Stimulated activated CD8-positive, alpha-beta memory T cell treated with anti-CD3 and anti-CD28 coated beads, Interleukin-7, amount 100 ng/mL, for 4 hours (primary cell): ENCODE data around the gene VSIG10L.

Experiments
- DNase-seq, 2 donors: peaks; one replicate each; pipeline ENCODE4 v3.0.0-alpha.2; 2020; ENCODE audit warnings: low read depth in 2 of 2

VSIG10L gene

DNA sequence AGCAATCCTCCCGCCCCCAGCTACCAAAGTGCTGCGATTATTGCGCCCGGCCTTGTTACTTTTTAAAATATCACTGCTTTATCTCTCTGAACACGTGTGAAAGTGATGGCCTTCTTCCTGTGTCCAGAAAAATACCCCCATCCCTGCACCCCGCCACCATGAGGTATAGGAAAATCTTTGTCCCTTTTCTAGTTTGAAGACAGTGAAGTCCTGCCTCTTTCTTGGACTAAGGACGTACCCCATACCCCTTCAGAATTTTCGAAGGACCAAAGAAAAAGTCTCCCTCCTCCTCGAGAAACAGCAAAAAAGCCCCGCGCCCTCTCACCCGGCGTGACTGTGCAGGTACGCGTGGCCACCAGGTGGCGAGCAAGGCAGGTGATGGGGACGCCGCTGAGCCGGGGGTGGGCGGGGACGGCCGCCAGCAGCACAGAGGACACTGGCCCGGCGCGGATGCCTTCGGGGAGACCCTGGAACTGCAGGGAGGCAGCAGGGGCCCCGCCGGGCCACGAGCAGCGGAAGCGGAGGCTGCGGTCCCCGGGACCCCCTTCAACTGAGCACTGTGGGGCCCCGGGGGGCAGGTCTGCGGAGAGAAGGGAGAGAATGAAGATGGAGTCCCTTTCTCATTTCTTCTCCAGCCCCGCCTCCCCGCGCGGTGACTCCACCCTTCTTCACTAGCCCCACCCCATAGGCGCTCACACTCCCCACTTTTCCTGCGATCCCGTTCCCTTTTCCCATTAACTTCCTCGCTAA is 3.2 kb downstream of the VSIG10L start:
- peak; percentile 69 to 80 for DNase-seq

DNA sequence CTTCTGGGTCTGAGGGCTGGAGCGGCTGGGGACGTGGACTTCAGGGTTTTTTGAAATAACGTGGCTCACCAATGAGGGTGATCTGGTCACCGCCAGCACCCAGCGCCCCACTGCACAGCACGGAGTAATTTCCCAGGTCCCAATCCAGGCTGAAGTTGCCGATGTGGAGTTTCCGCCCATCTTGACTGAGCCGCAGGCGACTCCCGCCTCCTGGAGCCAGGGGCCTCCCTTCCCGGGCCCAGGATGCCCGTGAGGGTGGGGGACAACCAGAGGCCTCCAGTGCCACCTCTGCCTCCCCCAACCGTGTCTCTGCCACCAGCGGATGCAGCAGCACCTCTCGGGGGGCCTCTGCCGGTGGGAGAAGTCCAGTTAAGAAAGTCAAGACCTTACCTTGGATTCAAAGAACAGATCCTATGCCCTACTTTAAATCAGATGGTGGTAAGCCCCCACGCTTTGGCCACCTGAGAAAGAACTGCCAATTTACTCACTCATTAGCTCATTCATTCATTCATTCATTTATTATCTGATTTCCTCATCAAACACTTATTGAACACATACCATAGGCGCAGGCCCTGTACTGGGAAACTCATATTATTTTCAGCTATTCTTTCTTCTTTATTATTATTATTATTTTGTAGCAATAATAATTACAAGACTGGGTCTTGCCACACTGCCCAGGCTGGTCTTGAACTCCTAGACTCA is 3.9 kb downstream of the VSIG10L start:
- DNase-seq, result no peak

DNA sequence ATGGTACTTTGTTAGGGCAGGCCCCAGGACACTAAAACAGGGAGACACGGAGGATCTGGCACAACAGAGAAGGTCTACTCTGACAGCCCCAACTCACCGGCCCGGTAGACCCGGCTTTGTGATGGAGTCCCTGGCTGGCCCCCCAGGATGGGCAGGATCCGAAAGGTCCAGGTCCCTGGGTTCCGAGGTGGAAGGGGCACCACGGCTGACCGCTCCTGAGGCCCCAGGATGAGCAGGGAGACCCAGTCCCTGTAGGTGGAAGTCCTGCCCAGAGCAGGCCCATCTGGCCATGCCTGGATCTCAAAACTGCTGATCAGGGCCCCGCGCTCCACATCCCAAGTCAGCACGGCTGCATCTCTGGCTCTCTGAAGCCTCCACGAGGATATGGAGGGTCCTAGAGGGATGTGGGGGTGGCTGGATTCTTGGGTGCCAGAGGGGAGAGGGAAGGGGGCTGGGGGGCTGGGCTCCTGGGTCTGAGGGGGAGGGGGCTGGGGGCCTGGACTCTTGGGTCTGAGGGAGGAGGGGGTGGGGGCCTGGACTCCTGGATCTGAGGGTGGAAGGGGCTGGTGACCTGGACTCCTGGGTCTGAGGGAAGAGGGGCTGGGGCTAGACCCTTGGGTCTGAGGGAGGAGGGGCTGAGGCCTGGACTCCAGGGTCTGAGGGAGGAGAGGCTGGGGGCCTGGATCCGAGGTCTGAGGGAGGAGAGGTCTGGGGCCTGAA is 4.6 kb downstream of the VSIG10L start:
- no peak for DNase-seq

DNA sequence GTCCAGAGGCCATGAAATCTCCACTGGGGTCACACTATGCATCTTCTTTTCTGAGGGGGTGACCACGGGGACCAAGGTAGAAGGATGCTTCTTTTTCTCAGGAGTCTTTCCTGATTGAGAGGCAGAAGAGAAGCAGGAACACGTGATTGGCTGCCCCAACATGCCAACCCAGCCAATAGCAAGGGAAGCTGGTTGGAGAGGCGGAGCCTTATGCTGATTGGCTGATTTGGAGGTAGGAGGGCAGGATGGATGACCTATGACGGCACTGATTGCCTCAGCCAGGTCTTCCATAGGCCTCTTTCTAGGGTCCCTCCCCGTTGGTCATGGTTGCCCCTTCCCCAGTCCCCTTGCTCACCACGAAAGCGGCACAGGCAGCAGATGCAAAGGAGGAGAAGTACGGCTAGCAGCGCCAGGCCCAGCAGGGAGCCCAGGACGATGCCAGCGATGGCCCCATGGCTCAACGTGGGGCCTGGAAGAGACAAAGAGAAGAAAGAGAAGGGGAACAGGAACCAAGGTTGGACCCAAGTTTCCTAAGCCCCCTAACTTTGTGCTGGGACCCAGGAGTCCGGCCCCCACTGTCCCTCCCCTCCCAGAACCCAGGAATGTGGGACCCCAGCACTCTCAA is 8.0 kb downstream of the VSIG10L start:
- no peak for DNase-seq

DNA sequence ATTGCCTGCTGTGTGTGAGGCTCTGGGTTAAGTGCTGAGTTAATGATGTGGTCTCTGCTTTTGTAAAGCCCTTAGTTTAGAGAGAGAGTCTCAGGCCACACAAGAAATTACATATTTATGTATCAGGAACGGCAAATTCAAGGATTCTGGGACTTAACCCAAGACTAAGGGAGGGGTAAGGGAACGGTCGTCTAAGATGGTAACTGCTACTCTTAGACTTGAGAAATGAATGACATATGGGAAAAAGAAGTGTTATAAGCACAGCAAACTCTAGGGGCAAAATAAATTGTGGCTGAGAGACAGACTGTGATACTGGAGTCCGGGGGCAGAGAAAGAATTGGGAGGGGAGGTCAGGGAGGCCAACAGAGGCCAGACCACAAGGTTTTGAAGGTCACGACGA is 10.2 kb downstream of the VSIG10L start:
- no peak for DNase-seq

DNA sequence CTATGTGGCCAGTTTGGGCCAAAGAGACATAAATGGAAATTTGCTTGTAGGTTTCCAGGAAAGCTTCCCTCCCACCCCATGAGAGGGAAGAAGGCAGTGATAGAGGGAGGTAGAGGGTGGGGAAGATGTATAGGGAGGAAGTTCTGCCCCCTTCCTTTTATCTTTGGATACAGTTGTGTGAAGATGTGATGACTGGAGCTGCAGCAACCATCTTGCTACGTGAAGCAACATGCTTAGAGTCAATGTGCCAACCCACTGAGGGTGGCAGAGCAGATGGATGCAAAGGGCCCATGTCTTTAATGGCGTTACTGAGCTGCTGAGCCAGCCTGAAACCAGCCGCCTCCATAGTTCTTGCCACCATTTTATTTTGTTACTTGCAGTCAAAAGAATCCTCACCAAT is 10.7 kb downstream of the VSIG10L start:
- no peak for DNase-seq

DNA sequence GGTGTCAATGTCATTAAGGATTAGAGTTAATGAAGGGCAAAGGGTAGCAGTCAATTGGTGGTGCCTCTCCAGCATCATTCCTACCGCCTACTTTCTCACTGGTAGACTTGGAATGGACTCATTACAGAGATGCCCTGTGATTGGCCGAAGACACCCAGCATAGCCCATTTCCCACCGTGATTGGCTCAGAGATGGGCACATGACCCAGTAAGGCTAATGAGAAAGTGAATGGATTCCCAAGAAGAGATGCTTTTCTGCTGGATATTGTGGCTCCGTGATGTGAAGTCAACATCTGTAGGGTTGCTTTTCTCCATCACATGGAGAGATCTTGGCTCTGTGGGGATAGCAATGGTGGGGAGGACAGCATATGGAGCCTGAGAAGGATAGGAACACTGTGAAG is 11.6 kb downstream of the VSIG10L start:
- DNase-seq, result no peak

DNA sequence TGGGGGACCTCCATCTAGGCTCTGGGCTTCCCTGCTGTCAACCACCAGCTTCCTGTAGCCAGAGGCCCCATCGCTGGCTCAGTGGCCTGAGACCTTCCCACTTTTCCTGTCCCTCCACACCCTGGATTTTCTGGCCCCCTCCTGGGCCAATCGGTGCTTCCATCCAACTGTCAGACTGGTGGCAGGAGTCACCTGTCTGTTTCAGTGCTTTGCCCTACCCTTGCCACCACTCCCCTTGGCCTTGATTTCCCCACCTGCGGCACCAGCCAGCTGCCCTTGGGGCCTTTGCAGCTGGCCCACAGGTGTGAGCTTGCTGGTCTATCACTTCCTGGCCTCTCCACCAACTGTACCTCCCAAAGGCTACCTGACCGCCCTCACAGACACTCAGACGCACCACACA is 12.5 kb downstream of the VSIG10L start:
- no peak for DNase-seq

DNA sequence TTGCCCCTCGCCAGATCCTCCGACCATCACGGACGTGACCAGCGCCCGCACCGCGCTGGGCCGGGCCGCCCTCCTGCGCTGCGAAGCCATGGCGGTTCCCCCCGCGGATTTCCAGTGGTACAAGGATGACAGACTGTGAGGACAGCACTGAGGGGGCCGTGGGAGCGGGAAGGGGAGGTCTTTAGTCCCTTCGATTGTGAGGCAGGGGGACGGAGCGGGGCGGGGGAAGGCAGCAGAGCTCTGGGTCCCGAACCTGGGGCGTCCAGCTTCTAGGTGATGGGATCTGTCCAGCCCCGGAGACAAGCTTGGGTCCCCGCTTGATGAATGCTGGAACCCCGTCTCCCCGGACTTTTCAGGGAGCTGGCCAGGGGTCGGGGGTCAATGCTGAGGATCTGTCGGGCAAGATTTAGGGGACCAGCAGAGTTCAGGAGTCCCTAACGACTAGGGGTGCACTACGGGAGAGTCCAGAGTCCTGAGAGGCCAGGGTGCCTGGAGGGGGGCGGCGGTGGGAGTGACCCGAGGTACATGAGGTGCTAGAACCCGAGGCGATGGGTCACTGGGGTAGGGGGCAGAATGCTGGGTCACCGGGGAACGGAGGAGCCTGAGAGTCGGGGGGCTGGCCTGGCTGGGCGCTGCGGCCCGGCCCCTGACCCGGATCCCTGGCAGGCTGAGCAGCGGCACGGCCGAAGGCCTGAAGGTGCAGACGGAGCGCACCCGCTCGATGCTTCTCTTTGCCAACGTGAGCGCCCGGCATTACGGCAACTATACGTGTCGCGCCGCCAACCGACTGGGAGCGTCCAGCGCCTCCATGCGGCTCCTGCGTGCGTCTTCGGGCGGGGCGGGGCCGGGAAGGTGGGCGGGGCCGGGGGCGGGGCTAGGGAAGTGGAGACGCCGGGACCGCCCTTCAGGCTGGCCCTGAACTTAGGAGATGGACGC is 14.6 kb downstream of the VSIG10L start:
- peak in 1 of 2 donors; percentile 33 for DNase-seq

DNA sequence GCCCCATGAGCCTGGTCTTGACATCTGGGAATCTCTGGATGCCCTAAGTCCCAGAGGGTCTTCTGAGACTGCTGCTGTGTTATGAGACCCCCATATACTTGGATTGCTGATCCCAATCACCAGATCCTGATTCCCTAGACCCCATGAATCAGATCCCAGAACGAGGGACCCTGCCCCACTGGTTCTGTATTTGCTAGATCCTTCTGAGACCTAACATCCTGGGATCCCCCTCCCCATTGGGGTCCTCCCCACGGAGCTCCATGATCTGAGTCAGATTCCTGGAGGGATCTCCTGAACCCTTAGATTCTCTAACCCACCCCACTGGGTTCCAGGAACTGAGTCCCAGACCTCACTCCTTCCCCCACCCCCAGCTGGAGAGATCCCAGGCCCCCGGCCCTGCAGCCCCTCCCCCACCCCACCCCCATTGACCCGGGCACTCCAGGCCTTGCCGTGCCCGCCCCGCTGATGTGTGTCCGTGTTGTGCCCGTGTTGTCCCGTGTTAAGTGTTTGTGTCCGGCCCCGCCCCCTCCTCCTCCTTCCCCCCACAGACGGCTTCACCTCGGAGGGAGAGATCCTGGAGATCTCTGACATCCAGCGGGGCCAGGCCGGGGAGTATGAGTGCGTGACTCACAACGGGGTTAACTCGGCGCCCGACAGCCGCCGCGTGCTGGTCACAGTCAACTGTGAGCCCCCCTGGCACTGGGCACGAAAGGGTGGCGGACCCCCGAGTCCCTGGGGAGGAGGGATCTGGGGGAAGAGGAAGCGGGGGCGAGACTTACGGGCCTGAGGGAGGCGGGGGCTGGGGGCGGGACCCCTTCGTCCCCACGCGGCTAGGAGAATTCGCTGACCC is 15.5 kb downstream of the VSIG10L start:
- no peak for DNase-seq

DNA sequence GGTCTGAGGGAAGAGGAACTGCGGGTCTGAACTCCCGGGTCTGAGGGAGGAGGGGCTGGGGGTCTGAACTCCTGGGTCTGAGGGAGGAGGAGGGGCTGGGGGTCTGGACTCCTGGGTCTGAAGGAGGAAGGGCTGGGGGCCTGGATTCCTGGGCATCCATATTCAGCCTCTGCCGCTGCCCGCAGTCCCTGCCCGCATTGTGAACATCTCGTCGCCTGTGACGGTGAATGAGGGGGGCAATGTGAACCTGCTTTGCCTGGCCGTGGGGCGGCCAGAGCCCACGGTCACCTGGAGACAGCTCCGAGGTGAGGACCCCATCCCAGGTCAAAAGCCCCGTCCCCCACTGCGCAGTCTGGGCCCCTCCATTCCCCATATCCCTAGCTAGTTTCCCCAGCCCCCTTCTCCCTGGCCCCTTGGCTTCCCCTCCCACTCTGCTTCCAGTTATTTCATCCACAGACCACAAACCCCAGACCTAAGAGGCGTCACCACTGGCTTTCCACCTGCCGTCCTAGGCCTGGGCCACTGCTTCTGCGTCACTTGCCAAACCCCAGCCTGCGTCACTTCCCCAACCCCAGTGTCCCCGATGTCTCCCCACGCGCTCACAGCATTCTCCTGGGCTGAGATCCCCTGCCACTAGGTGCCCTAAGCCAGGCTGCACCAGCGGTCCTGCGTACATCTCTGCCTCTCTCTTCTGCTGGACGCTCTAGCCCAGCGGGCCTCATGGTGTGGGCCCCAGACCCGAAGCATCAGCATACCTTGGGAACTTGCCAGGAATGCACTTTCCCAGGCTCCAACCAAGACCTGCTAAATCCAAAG is 16.6 kb downstream of the VSIG10L start:
- no peak for DNase-seq

DNA sequence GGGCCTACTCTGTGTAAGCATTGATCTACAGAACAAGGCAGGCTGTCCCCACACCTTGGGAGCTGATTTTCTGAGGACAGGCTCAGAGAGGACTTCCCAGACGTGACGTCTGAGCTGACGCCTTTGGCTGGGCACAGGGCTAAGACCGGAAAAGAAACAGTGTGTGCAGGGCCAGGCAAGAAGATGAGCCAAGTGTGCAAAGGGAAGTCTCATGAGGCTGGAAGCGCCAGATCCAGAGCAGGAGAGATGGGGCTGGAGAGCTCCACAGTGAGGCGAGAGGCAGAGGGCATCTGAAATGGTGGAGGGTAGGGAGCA is 17.8 kb downstream of the VSIG10L start:
- DNase-seq, result no peak

DNA sequence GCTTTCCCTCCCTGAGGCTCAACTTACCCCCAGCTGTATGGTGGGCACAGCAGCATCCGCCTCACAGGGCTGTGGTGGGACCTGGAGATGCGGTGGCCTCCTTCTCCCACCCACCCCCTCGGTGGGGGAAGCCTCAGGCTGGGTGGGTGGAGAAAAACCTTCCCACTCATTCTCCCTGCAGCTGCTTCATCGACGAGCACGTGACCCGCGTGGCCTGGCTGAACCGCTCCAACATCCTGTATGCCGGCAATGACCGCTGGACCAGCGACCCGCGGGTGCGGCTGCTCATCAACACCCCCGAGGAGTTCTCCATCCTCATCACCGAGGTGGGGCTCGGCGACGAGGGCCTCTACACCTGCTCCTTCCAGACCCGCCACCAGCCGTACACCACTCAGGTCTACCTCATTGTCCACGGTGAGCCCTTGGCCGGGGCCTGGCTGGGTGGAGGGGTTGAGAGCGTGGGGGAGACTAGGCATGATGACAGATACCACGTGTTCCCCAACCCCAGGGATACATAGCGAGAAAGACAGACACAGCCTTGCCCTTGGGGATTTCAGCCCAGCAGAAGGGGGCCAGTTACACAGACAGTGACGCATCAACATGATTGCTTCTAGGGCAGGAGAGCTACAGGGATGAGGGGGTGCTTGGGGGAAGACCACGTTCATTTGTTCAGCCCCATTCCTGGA is 18.3 kb downstream of the VSIG10L start:
- no peak for DNase-seq

DNA sequence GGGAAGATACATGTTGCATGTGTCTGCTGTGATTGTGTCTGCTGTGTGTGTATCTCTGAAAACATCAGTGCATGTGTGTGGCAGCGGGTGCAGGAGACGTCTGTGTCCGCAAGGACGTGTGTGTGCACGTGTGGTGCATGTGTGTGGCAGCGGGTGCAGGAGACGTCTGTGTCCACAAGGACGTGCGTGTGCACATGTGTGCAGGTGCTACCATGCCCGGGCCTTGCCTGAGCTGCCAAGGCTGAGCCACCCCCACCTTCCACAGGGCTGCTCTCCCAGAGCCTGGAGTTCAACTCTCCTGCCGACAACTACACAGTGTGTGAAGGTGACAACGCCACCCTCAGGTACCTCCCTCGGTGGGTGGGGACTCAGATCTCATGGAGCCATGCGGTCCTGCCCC is 20.1 kb downstream of the VSIG10L start:
- no peak for DNase-seq

DNA sequence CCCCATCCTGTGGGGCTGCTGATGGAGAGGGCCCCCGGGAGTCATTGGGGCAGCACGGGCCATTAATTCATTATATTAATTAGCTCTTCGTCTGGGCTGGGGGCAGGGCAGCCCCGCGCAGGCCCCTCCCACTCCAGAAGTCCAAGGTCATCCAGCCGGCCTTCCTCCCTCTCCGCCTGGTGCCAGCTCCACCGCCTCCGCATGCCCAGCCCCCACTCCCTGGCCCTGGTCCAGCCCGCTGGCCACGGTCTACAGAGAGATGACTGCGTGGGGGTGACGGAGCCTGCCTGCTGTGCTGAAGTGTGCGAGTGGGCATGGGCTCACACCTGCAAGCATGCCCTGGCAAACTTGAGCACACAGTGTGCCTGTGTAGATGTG is 21.7 kb downstream of the VSIG10L start:
- DNase-seq, result no peak

DNA sequence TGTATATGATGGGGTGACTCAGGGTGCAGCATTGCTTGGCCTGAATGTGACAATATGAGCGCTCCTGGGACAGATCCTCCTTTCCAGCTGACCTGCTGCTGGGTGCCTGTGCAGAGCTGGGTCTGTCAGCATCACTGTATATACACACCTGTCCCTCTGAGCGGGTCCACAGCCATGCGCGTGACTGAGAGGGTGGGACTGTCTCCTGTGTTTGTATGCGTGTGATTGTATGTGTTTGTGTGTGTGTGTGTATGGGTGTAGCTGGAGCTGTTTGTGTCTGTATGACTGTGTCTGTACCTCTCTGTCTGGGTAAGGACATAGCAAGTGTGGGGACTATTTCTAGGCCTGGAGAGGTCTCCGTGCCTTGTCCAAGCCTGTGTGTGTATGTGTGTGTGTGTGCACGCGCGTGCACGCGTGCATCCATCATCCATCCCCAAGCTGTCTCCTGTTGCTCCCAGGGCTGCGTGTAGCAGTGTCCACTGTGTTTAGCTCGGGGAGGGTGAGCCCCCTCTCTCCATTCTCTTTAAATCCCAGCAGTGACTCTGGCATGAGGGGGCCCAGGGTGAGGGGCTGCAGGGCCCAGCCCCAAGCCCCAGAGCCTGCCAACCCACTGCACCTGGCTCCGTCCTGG is 22.2 kb downstream of the VSIG10L start:
- no peak for DNase-seq

DNA sequence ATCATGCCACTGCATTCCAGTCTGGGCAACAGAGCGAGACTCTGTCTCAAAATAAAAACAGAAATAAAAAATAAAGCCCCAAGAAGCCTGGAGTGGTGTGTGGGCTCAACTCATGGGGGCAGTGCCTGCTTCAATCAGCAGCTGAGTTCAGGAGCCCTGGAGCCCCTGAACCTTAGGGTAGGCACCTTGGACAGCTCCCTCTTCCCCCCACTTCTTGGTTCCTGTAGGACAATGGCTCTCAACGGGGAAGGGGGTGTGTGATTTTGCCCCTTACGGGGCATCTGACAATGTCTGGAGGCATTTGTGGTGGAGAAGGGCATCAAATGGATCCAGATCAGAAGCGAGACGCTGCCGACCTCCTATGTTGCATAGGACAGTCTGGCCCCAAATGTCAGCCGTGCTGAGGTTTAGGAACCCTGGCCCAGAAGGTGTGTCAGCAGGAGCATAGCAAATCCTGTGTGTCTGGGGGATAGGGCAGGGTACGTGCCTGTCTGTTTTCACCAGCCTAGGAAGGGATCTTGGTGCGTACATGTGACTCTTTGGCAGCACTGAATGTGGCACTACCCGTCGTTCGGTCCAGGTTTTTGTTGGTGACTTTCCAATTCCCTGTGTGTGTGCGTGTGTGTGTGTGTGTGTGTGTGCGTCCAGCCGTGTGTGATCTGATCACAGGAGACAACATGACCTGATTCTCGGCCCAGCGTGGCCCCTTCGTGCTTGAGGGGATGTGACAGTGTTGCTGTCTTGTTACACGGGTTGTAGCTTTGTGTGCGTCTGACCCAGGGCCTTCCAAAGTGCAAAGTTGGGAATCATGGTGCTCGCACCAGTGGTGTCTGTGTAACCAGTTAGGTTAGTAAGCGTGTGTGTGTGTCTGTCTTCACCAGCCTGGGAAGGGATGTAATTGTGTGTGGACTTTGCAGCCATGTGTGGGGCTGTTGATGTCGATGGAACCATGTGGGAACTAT is 23.0 kb downstream of the VSIG10L start:
- no peak for DNase-seq
